ENCODE measurements around the gene ADAM12.

GRCh38 chr10:125982260-125982948, 405.9 kb downstream of the ADAM12 start:
- TF ChIP-seq CTCF (IDR thresholded peaks at IDR 0.05) (peak; percentile 75), EZH2 (IDR thresholded peaks at IDR 0.05) (no peak), EZH2phosphoT487 (IDR thresholded peaks at IDR 0.05) (no peak)
